ENCODE measurements around the gene CHST9. TPM values are rescaled to one million over a fixed set of nuclear protein-coding genes. Genes with fewer than 3 reads are reported as not detected.

CHST9 gene
- total RNA-seq, 6 experiments from 2014 or later = 3.8 to 24.2 (median 9.8) TPM

GRCh38 chr18:26919627-26920026 lies 265.5 kb downstream of the CHST9 start:
- DNase-seq (no peak), ATAC-seq (no peak)
- H3K36me3 ChIP-seq = no peaks in the 10 kb centered on the region
- intact Hi-C loops (cut with DNase I) = no loop called here
- H3K27me3 ChIP-seq = no peaks in the 10 kb centered on the region
- no peak for TF ChIP-seq POLR2A (IDR thresholded peaks at IDR 0.05)
- TF ChIP-seq, protein P1, sequence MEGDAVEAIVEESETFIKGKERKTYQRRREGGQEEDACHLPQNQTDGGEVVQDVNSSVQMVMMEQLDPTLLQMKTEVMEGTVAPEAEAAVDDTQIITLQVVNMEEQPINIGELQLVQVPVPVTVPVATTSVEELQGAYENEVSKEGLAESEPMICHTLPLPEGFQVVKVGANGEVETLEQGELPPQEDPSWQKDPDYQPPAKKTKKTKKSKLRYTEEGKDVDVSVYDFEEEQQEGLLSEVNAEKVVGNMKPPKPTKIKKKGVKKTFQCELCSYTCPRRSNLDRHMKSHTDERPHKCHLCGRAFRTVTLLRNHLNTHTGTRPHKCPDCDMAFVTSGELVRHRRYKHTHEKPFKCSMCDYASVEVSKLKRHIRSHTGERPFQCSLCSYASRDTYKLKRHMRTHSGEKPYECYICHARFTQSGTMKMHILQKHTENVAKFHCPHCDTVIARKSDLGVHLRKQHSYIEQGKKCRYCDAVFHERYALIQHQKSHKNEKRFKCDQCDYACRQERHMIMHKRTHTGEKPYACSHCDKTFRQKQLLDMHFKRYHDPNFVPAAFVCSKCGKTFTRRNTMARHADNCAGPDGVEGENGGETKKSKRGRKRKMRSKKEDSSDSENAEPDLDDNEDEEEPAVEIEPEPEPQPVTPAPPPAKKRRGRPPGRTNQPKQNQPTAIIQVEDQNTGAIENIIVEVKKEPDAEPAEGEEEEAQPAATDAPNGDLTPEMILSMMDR (IDR thresholded peaks at IDR 0.05) = no peak
- H3K27ac ChIP-seq = no peak overlapping the region
- no peaks in the 10 kb centered on the region for H3K9me3 ChIP-seq
- H3K4me1 ChIP-seq = peaks cover 0 to 23% (median 3%) of the 10 kb centered on the region in 4 donors
- 67% methylated on average over 1 of the region's 1 CpG for WGBS (ENCODE audit: insufficient coverage, low coverage, low lambda C conversion rate, missing lambda C conversion rate)
- H3K4me3 ChIP-seq = no peak overlapping the region

DNA sequence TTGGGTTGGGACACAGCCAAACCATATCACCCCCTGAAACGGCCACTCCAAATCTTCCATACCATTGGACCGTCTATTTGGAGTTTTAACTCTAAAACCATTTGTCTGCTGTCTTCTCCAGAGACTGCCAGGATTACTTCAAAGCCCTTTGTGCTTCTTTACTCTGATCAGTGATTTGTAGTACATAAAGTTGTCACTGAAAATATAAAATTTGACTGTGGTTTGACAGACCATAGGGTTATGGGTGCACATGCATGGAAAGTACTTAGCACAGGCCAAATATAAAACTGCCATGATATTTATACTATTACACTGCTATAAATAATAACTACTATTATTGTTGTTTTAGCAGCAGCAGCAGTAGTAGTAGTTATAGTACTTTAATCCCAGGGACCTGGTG lies 265.9 kb downstream of the CHST9 start:
- H3K36me3 ChIP-seq = no peaks in the 10 kb centered on the region
- H3K9me3 ChIP-seq = no peaks in the 10 kb centered on the region
- no peak overlapping the region for H3K27ac ChIP-seq
- 81% methylated on average over 2 of the region's 2 CpGs for WGBS (ENCODE audit: insufficient coverage, low coverage, low lambda C conversion rate, missing lambda C conversion rate)
- H3K27me3 ChIP-seq = no peaks in the 10 kb centered on the region
- H3K4me3 ChIP-seq = no peak overlapping the region
- no peak for DNase-seq
- no peak for ATAC-seq
- intact Hi-C loops (cut with DNase I) = no loop called here
- no peak for TF ChIP-seq POLR2A (IDR thresholded peaks at IDR 0.05)
- TF ChIP-seq, protein P1 (IDR thresholded peaks at IDR 0.05) = no peak
- peaks cover 0 to 23% (median 3%) of the 10 kb centered on the region in 4 donors for H3K4me1 ChIP-seq

- no peak overlapping the region for H3K4me3 ChIP-seq
- no peak overlapping the region for H3K27ac ChIP-seq
- H3K36me3 ChIP-seq = no peaks in the 10 kb centered on the region
- ATAC-seq = no peak
- intact Hi-C loops (cut with DNase I) = no loop called here
- no peak for TF ChIP-seq POLR2A (IDR thresholded peaks at IDR 0.05)
- TF ChIP-seq, protein P1 (IDR thresholded peaks at IDR 0.05) = no peak
- WGBS (ENCODE audit: insufficient coverage, low coverage, low lambda C conversion rate, missing lambda C conversion rate) = 66% methylated on average over 4 of the region's 4 CpGs
- H3K27me3 ChIP-seq = no peaks in the 10 kb centered on the region
- no peaks in the 10 kb centered on the region for H3K4me1 ChIP-seq
- H3K9me3 ChIP-seq = no peaks in the 10 kb centered on the region
- no peak for DNase-seq
These were observed 273.3 kb downstream of the CHST9 start for GRCh38 chr18:26911840-26912239.

GRCh38 chr18:26909599-26910290 lies 275.4 kb downstream of the CHST9 start:
- no peak overlapping the region for H3K4me3 ChIP-seq
- TF ChIP-seq POLR2A (IDR thresholded peaks at IDR 0.05) = no peak
- TF ChIP-seq, protein P1 (IDR thresholded peaks at IDR 0.05) = no peak
- no peaks in the 10 kb centered on the region for H3K9me3 ChIP-seq
- no peaks in the 10 kb centered on the region for H3K27me3 ChIP-seq
- intact Hi-C loops (cut with DNase I) = no loop called here
- ATAC-seq (no peak), DNase-seq (no peak)
- no peaks in the 10 kb centered on the region for H3K4me1 ChIP-seq
- no peak overlapping the region for H3K27ac ChIP-seq
- WGBS (ENCODE audit: insufficient coverage, low coverage, low lambda C conversion rate, missing lambda C conversion rate) = 63% methylated on average over 5 of the region's 5 CpGs
- H3K36me3 ChIP-seq = no peaks in the 10 kb centered on the region
